ENCODE measurements around the gene PARD3. TPM values are rescaled to one million over a fixed set of nuclear protein-coding genes. Genes with fewer than 3 reads are reported as not detected.

The PARD3 gene
- total RNA-seq, 2 experiments from 2014 or later: 2.2 to 2.8 TPM

- intact Hi-C loops (cut with DNase I, micrococcal nuclease): no loop called here
- Mint-ChIP-seq H3K9me3 (ENCODE audit: low read depth) (no peaks in the 10 kb centered on the region), H3K4me1 (no peaks in the 10 kb centered on the region), H3K27me3 (no peaks in the 10 kb centered on the region), H3K4me3 (no peak overlapping the region), H3K36me3 (ENCODE audit: low read depth) (no peaks in the 10 kb centered on the region), H3K27ac (no peak overlapping the region)
- DNase-seq (no peak), ATAC-seq (no peak)
- ChIA-PET POLR2A (no interaction called here), CTCF (no interaction called here)
These were observed 218.7 kb downstream of the PARD3 start for GRCh38 chr10:34596351-34596750.

GRCh38 chr10:34593930-34594329 is 221.2 kb downstream of the PARD3 start:
- Mint-ChIP-seq H3K36me3 (ENCODE audit: low read depth) (no peaks in the 10 kb centered on the region), H3K27ac (no peak overlapping the region), H3K4me1 (no peaks in the 10 kb centered on the region), H3K4me3 (no peak overlapping the region), H3K27me3 (no peaks in the 10 kb centered on the region), H3K9me3 (ENCODE audit: low read depth) (no peaks in the 10 kb centered on the region)
- POLR2A ChIA-PET: no interaction called here
- CTCF ChIA-PET: no interaction called here
- intact Hi-C loops (cut with DNase I, micrococcal nuclease): no loop called here
- DNase-seq (no peak), ATAC-seq (no peak)

- no peak for DNase-seq
- Mint-ChIP-seq H3K4me3 (no peak overlapping the region), H3K27me3 (no peaks in the 10 kb centered on the region), H3K27ac (no peak overlapping the region), H3K4me1 (no peaks in the 10 kb centered on the region), H3K9me3 (ENCODE audit: low read depth) (no peaks in the 10 kb centered on the region), H3K36me3 (ENCODE audit: low read depth) (no peaks in the 10 kb centered on the region)
- intact Hi-C loops (cut with DNase I, micrococcal nuclease): no loop called here
- no peak for ATAC-seq
- CTCF ChIA-PET: no interaction called here
- POLR2A ChIA-PET: no interaction called here
These were observed 221.7 kb downstream of the PARD3 start for GRCh38 chr10:34593374-34593890.

- intact Hi-C loops (cut with DNase I, micrococcal nuclease): no loop called here
- no peaks in the 10 kb centered on the region for H3K9me3 Mint-ChIP-seq (ENCODE audit: low read depth)
- POLR2A ChIA-PET: no interaction called here
These were observed 224.3 kb downstream of the PARD3 start for GRCh38 chr10:34590793-34591192.

GRCh38 chr10:34589275-34589674 is 225.8 kb downstream of the PARD3 start:
- ChIA-PET POLR2A (no interaction called here), CTCF (no interaction called here)
- Mint-ChIP-seq H3K27ac (no peak overlapping the region), H3K4me3 (no peak overlapping the region), H3K36me3 (ENCODE audit: low read depth) (no peaks in the 10 kb centered on the region), H3K4me1 (no peaks in the 10 kb centered on the region), H3K9me3 (ENCODE audit: low read depth) (no peaks in the 10 kb centered on the region), H3K27me3 (no peaks in the 10 kb centered on the region)
- intact Hi-C loops (cut with DNase I, micrococcal nuclease): no loop called here
- ATAC-seq (no peak), DNase-seq (no peak)

More at GRCh38 chr10:34590793-34591192, 224.3 kb downstream of the PARD3 start:
- H3K36me3 Mint-ChIP-seq (ENCODE audit: low read depth): no peaks in the 10 kb centered on the region
- no peak overlapping the region for H3K27ac Mint-ChIP-seq
- no peaks in the 10 kb centered on the region for H3K4me1 Mint-ChIP-seq
- DNase-seq (no peak), ATAC-seq (no peak)
- CTCF ChIA-PET: no interaction called here
- H3K4me3 Mint-ChIP-seq: no peak overlapping the region
- no peaks in the 10 kb centered on the region for H3K27me3 Mint-ChIP-seq

- Mint-ChIP-seq H3K27ac (no peak overlapping the region), H3K4me3 (no peak overlapping the region), H3K27me3 (no peaks in the 10 kb centered on the region), H3K9me3 (ENCODE audit: low read depth) (no peaks in the 10 kb centered on the region), H3K4me1 (no peaks in the 10 kb centered on the region), H3K36me3 (ENCODE audit: low read depth) (no peaks in the 10 kb centered on the region)
- ChIA-PET POLR2A (no interaction called here), CTCF (no interaction called here)
- intact Hi-C loops (cut with DNase I, micrococcal nuclease): no loop called here
- DNase-seq (no peak), ATAC-seq (no peak)
These were observed 227.4 kb downstream of the PARD3 start for GRCh38 chr10:34587680-34588019.

- Mint-ChIP-seq H3K4me1 (no peaks in the 10 kb centered on the region), H3K4me3 (no peak overlapping the region), H3K27me3 (no peaks in the 10 kb centered on the region), H3K27ac (no peak overlapping the region), H3K9me3 (ENCODE audit: low read depth) (no peaks in the 10 kb centered on the region), H3K36me3 (ENCODE audit: low read depth) (no peaks in the 10 kb centered on the region)
- no peak for DNase-seq
- CTCF ChIA-PET: no interaction called here
- intact Hi-C loops (cut with DNase I, micrococcal nuclease): no loop called here
- POLR2A ChIA-PET: no interaction called here
- no peak for ATAC-seq
These were observed 228.0 kb downstream of the PARD3 start for GRCh38 chr10:34587002-34587679.

- CTCF ChIA-PET: interaction anchor here (0.6 to 1.9 kb wide), 3 partner anchors 13 to 418 kb away, joined by 3 to 4 read pairs (median 4); no protein-coding TSS in a partner anchor
- H3K4me3 Mint-ChIP-seq: no peak overlapping the region
- H3K9me3 Mint-ChIP-seq (ENCODE audit: low read depth): no peaks in the 10 kb centered on the region
- ATAC-seq (no peak), DNase-seq (no peak)
- POLR2A ChIA-PET: no interaction called here
- no peaks in the 10 kb centered on the region for H3K27me3 Mint-ChIP-seq
- no peak overlapping the region for H3K27ac Mint-ChIP-seq
- H3K36me3 Mint-ChIP-seq (ENCODE audit: low read depth): no peaks in the 10 kb centered on the region
- intact Hi-C loops (cut with DNase I, micrococcal nuclease): no loop called here
- H3K4me1 Mint-ChIP-seq: no peaks in the 10 kb centered on the region
These were observed 229.5 kb downstream of the PARD3 start for GRCh38 chr10:34585422-34586112.

- CTCF ChIA-PET: interaction anchor here (1.9 kb wide), 1 partner anchor 54 kb away, joined by 4 read pairs; no protein-coding TSS in a partner anchor
- POLR2A ChIA-PET: no interaction called here
- DNase-seq (no peak), ATAC-seq (no peak)
- intact Hi-C loops (cut with DNase I, micrococcal nuclease): no loop called here
- no peak overlapping the region for H3K4me3 Mint-ChIP-seq
- H3K27ac Mint-ChIP-seq: no peak overlapping the region
- H3K27me3 Mint-ChIP-seq: no peaks in the 10 kb centered on the region
- H3K36me3 Mint-ChIP-seq (ENCODE audit: low read depth): no peaks in the 10 kb centered on the region
- no peaks in the 10 kb centered on the region for H3K4me1 Mint-ChIP-seq
- no peaks in the 10 kb centered on the region for H3K9me3 Mint-ChIP-seq (ENCODE audit: low read depth)
These were observed 230.9 kb downstream of the PARD3 start for GRCh38 chr10:34584164-34584563.

- ChIA-PET CTCF (interaction anchor here (0.6 kb wide), 1 partner anchor 282 kb away, joined by 3 read pairs; no protein-coding TSS in a partner anchor), POLR2A (no interaction called here)
- Mint-ChIP-seq H3K36me3 (ENCODE audit: low read depth) (no peaks in the 10 kb centered on the region), H3K4me1 (no peaks in the 10 kb centered on the region), H3K27ac (no peak overlapping the region), H3K27me3 (no peaks in the 10 kb centered on the region), H3K9me3 (ENCODE audit: low read depth) (no peaks in the 10 kb centered on the region), H3K4me3 (no peak overlapping the region)
- ATAC-seq (no peak), DNase-seq (no peak)
- intact Hi-C loops (cut with DNase I, micrococcal nuclease): no loop called here
These were observed 233.1 kb downstream of the PARD3 start for GRCh38 chr10:34581801-34582532.

- no peaks in the 10 kb centered on the region for H3K4me1 Mint-ChIP-seq
- H3K27ac Mint-ChIP-seq: no peak overlapping the region
- CTCF ChIA-PET: no interaction called here
- no peaks in the 10 kb centered on the region for H3K9me3 Mint-ChIP-seq (ENCODE audit: low read depth)
- H3K4me3 Mint-ChIP-seq: no peak overlapping the region
- POLR2A ChIA-PET: no interaction called here
- no peak for ATAC-seq
- no peak for DNase-seq
- H3K36me3 Mint-ChIP-seq (ENCODE audit: low read depth): no peaks in the 10 kb centered on the region
- H3K27me3 Mint-ChIP-seq: peaks cover 2% of the 10 kb centered on the region
- intact Hi-C loops (cut with DNase I, micrococcal nuclease): no loop called here
These were observed 234.5 kb downstream of the PARD3 start for GRCh38 chr10:34580643-34581042.

GRCh38 chr10:34580214-34580613 is 234.9 kb downstream of the PARD3 start:
- Mint-ChIP-seq H3K4me3 (no peak overlapping the region), H3K36me3 (ENCODE audit: low read depth) (no peaks in the 10 kb centered on the region), H3K4me1 (no peaks in the 10 kb centered on the region), H3K27ac (no peak overlapping the region), H3K27me3 (peaks cover 2% of the 10 kb centered on the region), H3K9me3 (ENCODE audit: low read depth) (no peaks in the 10 kb centered on the region)
- ChIA-PET POLR2A (no interaction called here), CTCF (no interaction called here)
- DNase-seq (no peak), ATAC-seq (no peak)
- intact Hi-C loops (cut with DNase I, micrococcal nuclease): no loop called here

All from activated CD4-positive, alpha-beta T cell treated with anti-CD3 and anti-CD28 coated beads for 36 hours (primary cell).